OCI-LY3 (cell line): Measurements from ENCODE around the gene KLHL29.

ENCODE experiments used
- CTCF ChIP-seq: fragments of 200-600, 300-600 bp; sonication (generic); IDR thresholded peaks from 2 replicates; pipeline ENCODE4 v1.5.1; 2014; ENCODE audit warnings: antibody characterized with exemption, low read length, low read depth
- EZH2phosphoT487 ChIP-seq: fragments of 200-600 bp; shearing (Covaris generic); IDR thresholded peaks from 2 replicates; pipeline ENCODE4 v1.6.1; 2018; ENCODE audit warnings: antibody characterized with exemption, mixed run types, low read depth

DNA sequence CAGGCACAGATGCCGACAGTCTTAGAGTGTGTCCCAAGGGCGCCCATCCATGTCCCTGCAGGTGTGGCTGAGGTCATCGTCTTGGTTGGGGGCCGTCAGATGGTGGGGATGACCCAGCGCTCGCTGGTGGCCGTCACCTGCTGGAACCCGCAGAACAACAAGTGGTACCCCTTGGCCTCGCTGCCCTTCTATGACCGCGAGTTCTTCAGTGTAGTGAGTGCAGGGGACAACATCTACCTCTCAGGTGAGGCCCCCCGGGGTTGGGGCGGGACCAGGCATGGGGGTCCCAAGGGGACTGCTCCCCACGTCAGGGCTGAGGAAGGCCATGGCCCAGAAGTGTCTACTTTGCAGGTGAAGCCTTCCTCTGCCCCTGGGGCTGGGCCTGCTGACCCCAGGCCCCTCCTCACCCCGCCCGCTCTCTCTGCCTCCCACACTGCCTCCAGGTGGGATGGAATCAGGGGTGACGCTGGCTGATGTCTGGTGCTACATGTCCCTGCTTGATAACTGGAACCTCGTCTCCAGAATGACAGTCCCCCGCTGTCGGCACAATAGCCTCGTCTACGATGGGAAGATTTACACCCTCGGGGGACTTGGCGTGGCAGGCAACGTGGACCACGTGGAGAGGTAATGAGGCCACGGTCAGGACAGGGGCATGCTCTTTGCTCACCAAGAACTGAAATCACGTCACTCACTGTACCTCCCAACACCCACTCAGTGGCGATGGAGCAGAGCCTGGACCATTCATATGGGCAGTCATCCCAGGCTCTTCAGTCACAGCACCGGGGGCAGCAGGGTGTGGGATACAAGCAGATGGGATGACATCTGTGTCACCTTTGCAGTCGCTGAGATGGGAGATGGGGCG is 311.1 kb downstream of the KLHL29 start:
- TF ChIP-seq CTCF: no peak
- no peak for TF ChIP-seq EZH2phosphoT487
